Calu3 (cell line): ENCODE data around the gene NMT2. TPM values are rescaled to one million over a fixed set of nuclear protein-coding genes. Genes with fewer than 3 reads are reported as not detected.

Experiments
- BruUV-seq: library from RNA; stranded (reverse); fragments of 400-500 nt; replicated peaks from 2 replicates; lab custom pipeline; 2021; lab: Mats Ljungman, UMichigan
- CTCF ChIA-PET: fragments of 300-600 bp; sonication (Branson Sonifier 250); formaldehyde crosslinking; loops from one replicate; lab custom pipeline; 2022; ENCODE audit warnings: antibody characterized with exemption; lab: Charles Lee
- DNase-seq: peaks from one replicate; pipeline ENCODE4 v3.0.0; 2022
- H3K27ac Mint-ChIP-seq: one replicate; pipeline ENCODE4 v1.8.0; 2022; ENCODE audit warnings: mixed read lengths; ENCODE audit not compliant: unreplicated experiment
- H3K27me3 Mint-ChIP-seq: one replicate; pipeline ENCODE4 v1.8.0; 2022; ENCODE audit warnings: mixed read lengths; ENCODE audit not compliant: unreplicated experiment
- H3K36me3 Mint-ChIP-seq: one replicate; pipeline ENCODE4 v1.8.0; 2022; ENCODE audit warnings: mild to moderate bottlenecking, moderate library complexity, mixed read lengths; ENCODE audit not compliant: insufficient read depth, unreplicated experiment
- H3K4me1 Mint-ChIP-seq: one replicate; pipeline ENCODE4 v1.8.0; 2022; ENCODE audit warnings: mild to moderate bottlenecking, low read depth, mixed read lengths; ENCODE audit not compliant: unreplicated experiment
- H3K4me3 Mint-ChIP-seq: one replicate; pipeline ENCODE4 v1.8.0; 2022; ENCODE audit warnings: mild to moderate bottlenecking, low read depth, moderate library complexity, mixed read lengths; ENCODE audit not compliant: unreplicated experiment
- H3K9me3 Mint-ChIP-seq: one replicate; pipeline ENCODE4 v1.8.0; 2022; ENCODE audit warnings: low read depth, mixed read lengths; ENCODE audit not compliant: unreplicated experiment
- intact Hi-C: fragments of 100-400 bp; cut with micrococcal nuclease; formaldehyde crosslinking; loops from one replicate; pipeline ENCODE4 v1.10.0; 2022; ENCODE audit not compliant: unreplicated experiment
- total RNA-seq: library from RNA; stranded (reverse); gene quantifications from 2 replicates; pipeline ENCODE4 v1.2.3, GENCODE V29; 2022
- TF ChIP-seq, protein P1 (sequence below): fragments of 200-600 bp; IDR thresholded peaks from one replicate; pipeline ENCODE4 v1.8.0; 2022; ENCODE audit warnings: antibody characterized with exemption; ENCODE audit not compliant: unreplicated experiment

NMT2 gene
- total RNA-seq, 1 experiment from 2014 or later = 8.6 TPM

- H3K36me3 Mint-ChIP-seq = no peaks in the 10 kb centered on the region
- H3K9me3 Mint-ChIP-seq = peaks cover 7% of the 10 kb centered on the region
- intact Hi-C loops = no loop called here
- no TSS peak for BruUV-seq
- no peaks in the 10 kb centered on the region for H3K27me3 Mint-ChIP-seq
- no peak overlapping the region for H3K27ac Mint-ChIP-seq
- H3K4me3 Mint-ChIP-seq = no peak overlapping the region
- DNase-seq = no peak
- TF ChIP-seq, protein P1, sequence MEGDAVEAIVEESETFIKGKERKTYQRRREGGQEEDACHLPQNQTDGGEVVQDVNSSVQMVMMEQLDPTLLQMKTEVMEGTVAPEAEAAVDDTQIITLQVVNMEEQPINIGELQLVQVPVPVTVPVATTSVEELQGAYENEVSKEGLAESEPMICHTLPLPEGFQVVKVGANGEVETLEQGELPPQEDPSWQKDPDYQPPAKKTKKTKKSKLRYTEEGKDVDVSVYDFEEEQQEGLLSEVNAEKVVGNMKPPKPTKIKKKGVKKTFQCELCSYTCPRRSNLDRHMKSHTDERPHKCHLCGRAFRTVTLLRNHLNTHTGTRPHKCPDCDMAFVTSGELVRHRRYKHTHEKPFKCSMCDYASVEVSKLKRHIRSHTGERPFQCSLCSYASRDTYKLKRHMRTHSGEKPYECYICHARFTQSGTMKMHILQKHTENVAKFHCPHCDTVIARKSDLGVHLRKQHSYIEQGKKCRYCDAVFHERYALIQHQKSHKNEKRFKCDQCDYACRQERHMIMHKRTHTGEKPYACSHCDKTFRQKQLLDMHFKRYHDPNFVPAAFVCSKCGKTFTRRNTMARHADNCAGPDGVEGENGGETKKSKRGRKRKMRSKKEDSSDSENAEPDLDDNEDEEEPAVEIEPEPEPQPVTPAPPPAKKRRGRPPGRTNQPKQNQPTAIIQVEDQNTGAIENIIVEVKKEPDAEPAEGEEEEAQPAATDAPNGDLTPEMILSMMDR = no peak
- no peaks in the 10 kb centered on the region for H3K4me1 Mint-ChIP-seq
- CTCF ChIA-PET = interaction anchor here (0.7 kb wide), 1 partner anchor 126 kb away, joined by 3 read pairs; no protein-coding TSS in a partner anchor
Measured at GRCh38 chr10:15072358-15072757, 96.1 kb downstream of the NMT2 start.

- intact Hi-C loops = no loop called here
- H3K4me3 Mint-ChIP-seq = no peak overlapping the region
- DNase-seq = peak; percentile 2
- H3K9me3 Mint-ChIP-seq = peaks cover 7% of the 10 kb centered on the region
- H3K36me3 Mint-ChIP-seq = no peaks in the 10 kb centered on the region
- no peaks in the 10 kb centered on the region for H3K4me1 Mint-ChIP-seq
- TF ChIP-seq, protein P1 = no peak
- H3K27me3 Mint-ChIP-seq = no peaks in the 10 kb centered on the region
- CTCF ChIA-PET = no interaction called here
- no peak overlapping the region for H3K27ac Mint-ChIP-seq
- BruUV-seq = no TSS peak
Measured at GRCh38 chr10:15069230-15069629, 99.3 kb downstream of the NMT2 start.

GRCh38 chr10:15068802-15069201 lies 99.7 kb downstream of the NMT2 start:
- no peak overlapping the region for H3K27ac Mint-ChIP-seq
- no peaks in the 10 kb centered on the region for H3K4me1 Mint-ChIP-seq
- H3K9me3 Mint-ChIP-seq = peaks cover 7% of the 10 kb centered on the region
- BruUV-seq = no TSS peak
- CTCF ChIA-PET = no interaction called here
- H3K4me3 Mint-ChIP-seq = no peak overlapping the region
- no peaks in the 10 kb centered on the region for H3K27me3 Mint-ChIP-seq
- intact Hi-C loops = no loop called here
- no peaks in the 10 kb centered on the region for H3K36me3 Mint-ChIP-seq
- no peak for DNase-seq
- TF ChIP-seq, protein P1 = no peak

- H3K4me3 Mint-ChIP-seq = no peak overlapping the region
- no peak for DNase-seq
- H3K27ac Mint-ChIP-seq = no peak overlapping the region
- H3K36me3 Mint-ChIP-seq = no peaks in the 10 kb centered on the region
- intact Hi-C loops = no loop called here
- no peaks in the 10 kb centered on the region for H3K4me1 Mint-ChIP-seq
- H3K9me3 Mint-ChIP-seq = peaks cover 4% of the 10 kb centered on the region
- BruUV-seq = no TSS peak
- TF ChIP-seq, protein P1 = no peak
- CTCF ChIA-PET = interaction anchor here (0.7 kb wide), 1 partner anchor 378 kb away, joined by 3 read pairs; no protein-coding TSS in a partner anchor
- H3K27me3 Mint-ChIP-seq = no peaks in the 10 kb centered on the region
Measured at GRCh38 chr10:15067154-15067553, 101.3 kb downstream of the NMT2 start.
